CD4-positive, alpha-beta T cell (primary cell): ENCODE measurements around the gene SYTL3. TPM values are rescaled to one million over a fixed set of nuclear protein-coding genes. Genes with fewer than 3 reads are reported as not detected.

ENCODE experiments used
- ATAC-seq: fragments of 200-7000 bp; cut with Tn5 transposase; one replicate; pipeline ENCODE4 v1.10.0; 2022; ENCODE audit warnings: mild to moderate bottlenecking; ENCODE audit not compliant: poor library complexity
- CTCF ChIA-PET: fragments of 350-600 bp; sonication (Branson Sonifier 250); formaldehyde crosslinking; loops from one replicate; lab custom pipeline; 2021; ENCODE audit warnings: antibody characterized with exemption, inconsistent platforms; lab: Charles Lee
- POLR2A ChIA-PET: fragments of 350-600 bp; sonication (Branson Sonifier 250); formaldehyde crosslinking; loops from one replicate; lab custom pipeline; 2021; ENCODE audit warnings: antibody characterized with exemption, inconsistent platforms; lab: Charles Lee
- DNase-seq, 14 experiments: peaks; one replicate each; pipeline ENCODE4 v3.0.0-alpha.2; 2013 to 2020; ENCODE audit warnings: mixed read lengths in 2 of 14
- H3K27ac ChIP-seq, 2 donors: one replicate each; pipeline versions ENCODE4 v1.5.1 to v1.7.0; 2013; ENCODE audit warnings: low read length in 2 of 2, low read depth in 1 of 2, mild to moderate bottlenecking in 1 of 2
- H3K27me3 ChIP-seq, 2 experiments: 1 replicate in 1 of 2; 2 replicates in 1 of 2; pipeline versions ENCODE4 v1.6.1 to v1.7.0; 2013; ENCODE audit warnings: low read length in 2 of 2, control low read depth in 1 of 2, mild to moderate bottlenecking in 1 of 2, moderate library complexity in 1 of 2; ENCODE audit not compliant: insufficient read depth in 2 of 2, control insufficient read depth in 1 of 2
- H3K36me3 ChIP-seq: one replicate; pipeline ENCODE4 v1.6.1; 2013; ENCODE audit warnings: low read length, control low read depth; ENCODE audit not compliant: insufficient read depth
- H3K4me1 ChIP-seq: one replicate; pipeline ENCODE4 v1.6.1; 2013; ENCODE audit warnings: low read length, control low read depth; ENCODE audit not compliant: insufficient read depth
- H3K4me3 ChIP-seq: one replicate; pipeline ENCODE4 v1.5.1; 2013; ENCODE audit warnings: mild to moderate bottlenecking, low read length, moderate library complexity
- H3K9me3 ChIP-seq, 2 experiments: 1 replicate in 1 of 2; 2 replicates in 1 of 2; pipeline versions ENCODE4 v1.6.1 to v1.7.0; 2013; ENCODE audit warnings: low read length in 2 of 2, mild to moderate bottlenecking in 2 of 2, control low read depth in 1 of 2, moderate library complexity in 1 of 2; ENCODE audit not compliant: control insufficient read depth in 1 of 2, insufficient read depth in 1 of 2
- H3K27ac Mint-ChIP-seq: one replicate; pipeline ENCODE4 v1.8.0; 2020; ENCODE audit warnings: mixed read lengths
- H3K27me3 Mint-ChIP-seq: one replicate; pipeline ENCODE4 v1.8.0; 2021; ENCODE audit warnings: mixed read lengths
- H3K36me3 Mint-ChIP-seq: one replicate; pipeline ENCODE4 v1.8.0; 2021; ENCODE audit warnings: low read depth, mixed read lengths
- H3K4me1 Mint-ChIP-seq: one replicate; pipeline ENCODE4 v1.8.0; 2021; ENCODE audit warnings: low read depth, mixed read lengths
- H3K4me3 Mint-ChIP-seq: one replicate; pipeline ENCODE4 v1.8.0; 2020; ENCODE audit warnings: mild to moderate bottlenecking, mixed read lengths
- H3K9me3 Mint-ChIP-seq: one replicate; pipeline ENCODE4 v1.8.0; 2020; ENCODE audit warnings: mixed read lengths
- intact Hi-C, 2 experiments: fragments of 100-400 bp; cut with DNase I in 1 of 2; cut with micrococcal nuclease in 1 of 2; formaldehyde crosslinking; loops; one replicate each; pipeline versions ENCODE4 v1.15.1 to v1.9.0; 2023 to 2025; cut with DNase I, micrococcal nuclease
- total RNA-seq, 174 experiments: library from RNA in 2 of 174; stranded (reverse) in 2 of 174; gene quantifications; one replicate each; pipeline ENCODE4 v1.2.3 and lab custom pipeline; 2021 to 2026
- TF ChIP-seq, protein P1 (sequence below): fragments of 200-600 bp; IDR thresholded peaks from one replicate; pipeline ENCODE4 v1.8.0; 2022; ENCODE audit warnings: antibody characterized with exemption, mild to moderate bottlenecking

SYTL3 gene
- total RNA-seq, 2 experiments from 2014 or later: 41.2 to 42.7 TPM

DNA sequence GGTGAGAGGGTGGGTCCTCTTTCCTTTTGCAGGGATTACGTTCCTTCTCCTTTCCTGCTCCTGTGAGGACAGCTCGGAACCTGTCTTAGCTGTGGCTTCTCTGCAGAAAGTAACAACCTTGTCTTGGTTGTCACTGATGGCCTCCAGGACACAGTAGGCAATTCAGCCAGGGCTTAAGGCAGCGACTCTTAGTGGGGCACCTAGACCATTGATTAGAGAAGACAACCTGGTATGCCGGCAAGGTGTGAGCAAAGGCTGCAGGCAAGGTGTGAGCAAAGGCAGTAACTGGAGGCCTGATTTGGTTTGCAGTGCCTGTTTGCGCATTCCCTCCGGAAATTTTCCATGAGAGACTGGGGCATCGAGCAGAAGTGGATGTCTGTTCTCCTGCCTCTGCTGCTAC, 42.9 kb upstream of the SYTL3 start:
- intact Hi-C loops: no loop called here
- Mint-ChIP-seq H3K4me1 (peaks cover 5% of the 10 kb centered on the region), H3K9me3 (no peaks in the 10 kb centered on the region), H3K27ac (no peak overlapping the region), H3K27me3 (no peaks in the 10 kb centered on the region), H3K36me3 (peaks cover 83% of the 10 kb centered on the region), H3K4me3 (no peak overlapping the region)
- Histone ChIP-seq H3K9me3 (no peaks in the 10 kb centered on the region), H3K36me3 (peaks cover 92% of the 10 kb centered on the region), H3K4me3 (no peak overlapping the region), H3K27ac (no peak overlapping the region), H3K27me3 (no peaks in the 10 kb centered on the region), H3K4me1 (no peaks in the 10 kb centered on the region)
- ChIA-PET POLR2A (no interaction called here), CTCF (interaction anchor here (1.2 kb wide), 1 partner anchor 84 kb away, joined by 3 read pairs; no protein-coding TSS in a partner anchor)
- TF ChIP-seq, protein P1, sequence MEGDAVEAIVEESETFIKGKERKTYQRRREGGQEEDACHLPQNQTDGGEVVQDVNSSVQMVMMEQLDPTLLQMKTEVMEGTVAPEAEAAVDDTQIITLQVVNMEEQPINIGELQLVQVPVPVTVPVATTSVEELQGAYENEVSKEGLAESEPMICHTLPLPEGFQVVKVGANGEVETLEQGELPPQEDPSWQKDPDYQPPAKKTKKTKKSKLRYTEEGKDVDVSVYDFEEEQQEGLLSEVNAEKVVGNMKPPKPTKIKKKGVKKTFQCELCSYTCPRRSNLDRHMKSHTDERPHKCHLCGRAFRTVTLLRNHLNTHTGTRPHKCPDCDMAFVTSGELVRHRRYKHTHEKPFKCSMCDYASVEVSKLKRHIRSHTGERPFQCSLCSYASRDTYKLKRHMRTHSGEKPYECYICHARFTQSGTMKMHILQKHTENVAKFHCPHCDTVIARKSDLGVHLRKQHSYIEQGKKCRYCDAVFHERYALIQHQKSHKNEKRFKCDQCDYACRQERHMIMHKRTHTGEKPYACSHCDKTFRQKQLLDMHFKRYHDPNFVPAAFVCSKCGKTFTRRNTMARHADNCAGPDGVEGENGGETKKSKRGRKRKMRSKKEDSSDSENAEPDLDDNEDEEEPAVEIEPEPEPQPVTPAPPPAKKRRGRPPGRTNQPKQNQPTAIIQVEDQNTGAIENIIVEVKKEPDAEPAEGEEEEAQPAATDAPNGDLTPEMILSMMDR: no peak
- ATAC-seq: no peak
- DNase-seq: no peak

DNA sequence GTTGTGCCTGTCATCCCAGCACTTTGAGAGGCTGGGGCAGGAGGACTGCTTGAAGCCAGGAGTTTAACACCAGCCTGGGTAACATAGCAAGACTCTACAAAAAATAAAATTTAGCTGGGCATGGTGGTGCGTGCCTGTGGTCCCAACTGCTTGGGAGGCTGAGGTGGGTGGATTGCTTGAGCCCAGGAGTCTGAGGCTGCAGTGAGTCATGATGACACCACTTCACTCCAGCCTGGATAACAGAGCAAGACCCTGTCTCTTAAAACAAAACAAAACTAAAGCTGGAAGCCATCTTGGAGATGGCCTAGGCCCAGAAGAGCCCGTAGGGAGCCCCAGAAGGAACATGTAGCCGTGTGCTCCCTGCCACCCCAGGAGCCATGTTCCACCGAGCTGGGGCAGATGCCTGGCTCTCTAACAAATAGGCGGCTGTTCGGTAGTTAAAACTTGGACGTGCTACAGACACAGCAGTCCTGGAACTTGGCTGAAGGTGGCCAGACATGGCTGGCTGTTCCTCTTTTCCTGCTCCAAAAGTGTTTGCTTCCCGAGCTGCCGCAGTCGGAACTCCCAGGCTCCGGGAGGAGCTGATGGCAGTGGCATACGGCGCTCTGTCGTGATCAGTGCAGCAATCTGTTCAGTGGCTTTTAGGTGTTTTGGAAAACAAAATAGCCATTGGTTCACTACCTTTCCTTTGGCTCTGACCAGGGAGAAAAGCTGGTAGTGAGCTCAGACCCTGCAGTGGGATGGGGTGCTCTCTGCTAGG, 42.3 kb upstream of the SYTL3 start:
- H3K27ac Mint-ChIP-seq: no peak overlapping the region
- no peak overlapping the region for H3K4me3 ChIP-seq
- H3K9me3 Mint-ChIP-seq: no peaks in the 10 kb centered on the region
- ChIA-PET POLR2A (no interaction called here), CTCF (interaction anchor here (0.6 kb wide), 1 partner anchor 373 kb away, joined by 3 read pairs; no protein-coding TSS in a partner anchor)
- TF ChIP-seq, protein P1: no peak
- H3K36me3 ChIP-seq: peaks cover 94% of the 10 kb centered on the region
- ATAC-seq: no peak
- H3K27me3 ChIP-seq: no peaks in the 10 kb centered on the region
- no peaks in the 10 kb centered on the region for H3K27me3 Mint-ChIP-seq
- no peak overlapping the region for H3K4me3 Mint-ChIP-seq
- peak in 1 of 14 experiments; percentile 6 for DNase-seq
- no peak overlapping the region for H3K27ac ChIP-seq
- peaks cover 5% of the 10 kb centered on the region for H3K4me1 Mint-ChIP-seq
- peaks cover 85% of the 10 kb centered on the region for H3K36me3 Mint-ChIP-seq
- intact Hi-C loops: no loop called here
- no peaks in the 10 kb centered on the region for H3K9me3 ChIP-seq
- H3K4me1 ChIP-seq: no peaks in the 10 kb centered on the region

DNA sequence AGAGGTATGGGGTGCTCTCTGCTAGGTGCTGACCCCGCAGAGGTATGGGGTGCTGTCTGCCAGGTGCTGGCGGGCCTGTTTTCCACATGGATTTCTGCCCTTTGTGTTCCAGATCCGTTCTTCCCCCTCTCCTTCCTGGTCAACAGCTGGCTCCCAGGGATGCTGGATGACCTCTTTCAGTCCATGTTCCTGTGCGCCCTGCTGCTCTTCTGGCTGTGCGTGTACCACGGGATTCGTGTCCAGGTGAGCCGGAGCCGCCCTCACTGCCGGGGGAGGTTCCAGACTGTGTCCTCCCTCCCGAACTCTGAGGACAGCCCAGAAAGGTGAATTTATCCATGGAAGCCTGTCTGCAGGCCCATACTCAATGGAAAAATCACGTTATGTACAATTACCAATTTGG, 41.6 kb upstream of the SYTL3 start:
- POLR2A ChIA-PET: no interaction called here
- DNase-seq (no peak), ATAC-seq (no peak)
- no peaks in the 10 kb centered on the region for H3K4me1 ChIP-seq
- Mint-ChIP-seq H3K27me3 (no peaks in the 10 kb centered on the region), H3K4me1 (peaks cover 5% of the 10 kb centered on the region), H3K4me3 (no peak overlapping the region), H3K36me3 (peaks cover 85% of the 10 kb centered on the region), H3K27ac (no peak overlapping the region), H3K9me3 (no peaks in the 10 kb centered on the region)
- H3K27me3 ChIP-seq: no peaks in the 10 kb centered on the region
- peaks cover 95% of the 10 kb centered on the region for H3K36me3 ChIP-seq
- CTCF ChIA-PET: interaction anchor here (0.6 kb wide), 1 partner anchor 372 kb away, joined by 3 read pairs; no protein-coding TSS in a partner anchor
- H3K27ac ChIP-seq: no peak overlapping the region
- intact Hi-C loops: no loop called here
- H3K9me3 ChIP-seq: no peaks in the 10 kb centered on the region
- no peak overlapping the region for H3K4me3 ChIP-seq
- TF ChIP-seq, protein P1: no peak
